Hematopoietic multipotent progenitor cell treated with erythropoietin and hydrocortisone succinate and interleukin-3 and kit ligand, for 4 days (in vitro differentiated cells): ENCODE results near the gene TANC1.
A peak's percentile ranks its signal among the peaks of the same experiment; 100 is the strongest.
"Not testable (repeated sequence)": the region's sequence is repeated elsewhere in the genome, so short reads cannot be mapped to it uniquely, and the experiment has no call there.

Experiments
- DNase-seq: peaks from one replicate; pipeline ENCODE4 v3.0.0-alpha.2; 2015

Gene TANC1

DNA sequence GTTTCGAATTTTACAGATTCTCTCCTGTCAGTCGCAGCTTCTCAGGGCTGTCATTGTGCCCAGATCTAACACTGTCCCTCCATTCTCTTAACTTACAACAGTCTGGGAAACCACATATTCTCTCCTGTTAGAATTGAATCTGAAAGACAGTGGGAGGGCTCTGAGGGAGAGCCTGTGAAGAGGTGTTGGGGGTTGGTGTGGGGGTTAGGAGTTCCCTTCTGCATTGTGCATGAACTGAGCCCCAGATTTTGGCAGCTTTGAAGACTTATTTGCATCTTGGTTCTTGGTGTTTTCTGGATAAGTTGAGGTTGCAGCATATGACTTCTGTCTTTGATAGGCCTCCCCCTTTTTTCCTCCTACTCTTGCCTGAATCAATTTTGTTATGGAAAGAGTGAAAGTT lies 64.1 kb downstream of the TANC1 start:
- DNase-seq, result no peak

DNA sequence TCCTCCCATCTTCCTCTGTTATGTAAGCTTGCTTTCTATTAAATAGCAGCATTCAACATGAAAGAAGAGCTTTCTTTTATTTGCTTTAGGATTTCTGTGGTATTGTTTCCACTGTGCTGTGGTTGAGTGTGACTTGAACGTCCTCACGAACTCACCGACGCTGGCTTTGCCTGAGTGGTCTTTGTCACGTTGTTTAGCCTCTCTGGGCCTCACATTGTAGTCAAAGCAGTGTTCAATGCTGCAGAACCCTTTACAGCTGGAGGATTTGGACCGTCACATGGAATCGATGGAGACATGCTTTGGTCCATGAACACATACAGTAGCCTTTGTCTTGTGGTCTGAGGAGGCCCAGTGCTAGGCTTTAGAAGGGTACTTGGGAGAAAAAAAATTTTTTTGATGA lies 66.3 kb downstream of the TANC1 start:
- DNase-seq, result no peak

DNA sequence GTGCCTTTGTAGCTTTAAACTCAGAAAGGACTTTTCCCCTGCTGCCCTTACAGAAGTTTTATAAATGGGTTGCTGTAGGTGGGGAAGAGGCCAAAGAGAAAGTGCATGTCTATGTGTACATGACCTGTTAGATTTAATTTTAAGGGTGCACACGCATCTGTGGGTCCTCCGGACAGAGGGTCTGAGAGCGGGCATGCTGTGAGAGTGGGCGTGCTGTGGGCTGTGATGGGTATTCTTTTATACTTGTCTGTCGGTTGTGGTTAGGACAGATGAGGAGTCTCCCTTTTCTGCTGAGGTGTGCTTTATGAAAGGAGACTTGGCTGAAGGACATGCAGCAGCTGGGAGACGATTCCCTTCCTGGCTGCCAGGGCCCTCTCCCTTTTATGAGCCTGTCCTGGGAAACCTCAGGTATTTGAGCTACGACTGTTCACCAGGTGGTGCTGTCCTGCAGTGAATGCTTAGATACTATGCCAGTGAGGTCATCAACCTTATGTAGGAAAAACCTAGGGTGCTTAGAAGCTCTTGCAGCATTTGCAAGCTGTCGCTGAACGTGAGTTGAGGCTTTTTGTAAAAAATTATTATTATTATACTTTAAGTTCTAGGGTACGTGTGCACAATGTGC lies 67.5 kb downstream of the TANC1 start:
- peak; percentile 62 for DNase-seq

DNA sequence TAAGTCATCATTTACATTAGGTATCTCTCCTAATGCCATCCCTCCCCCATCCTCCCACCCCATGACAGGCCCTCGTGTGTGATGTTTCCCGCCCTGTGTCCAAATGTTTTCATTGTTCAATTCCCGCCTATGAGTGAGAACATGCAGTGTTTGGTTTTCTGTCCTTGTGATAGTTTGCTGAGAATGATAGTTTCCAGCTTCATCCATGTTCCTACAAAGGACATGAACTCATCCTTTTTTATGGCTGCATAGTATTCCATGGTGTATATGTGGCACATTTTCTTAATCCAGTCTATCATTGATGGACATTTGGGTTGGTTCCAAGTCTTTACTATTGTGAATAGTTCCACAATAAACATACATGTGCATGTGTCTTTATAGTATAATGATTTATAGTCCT lies 68.0 kb downstream of the TANC1 start:
- not testable (repeated sequence) for DNase-seq

DNA sequence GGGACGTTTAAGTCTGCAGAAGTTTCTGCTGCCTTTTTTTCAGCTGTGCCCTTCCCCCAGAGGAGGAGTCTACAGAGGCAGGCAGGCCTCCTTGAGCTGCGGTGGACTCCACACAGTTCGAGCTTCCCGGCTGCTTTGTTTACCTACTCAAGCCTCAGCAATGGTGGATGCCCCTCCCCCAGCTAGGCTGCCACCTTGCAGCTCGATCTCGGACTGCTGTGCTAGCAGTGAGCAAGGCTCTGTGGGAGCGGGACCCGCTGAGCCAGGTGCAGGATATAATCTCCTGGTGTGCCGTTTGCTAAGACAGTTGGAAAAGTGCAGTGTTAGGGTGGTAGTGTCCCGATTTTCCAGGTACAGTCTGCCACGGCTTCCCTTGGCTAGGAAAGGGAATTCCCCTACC lies 72.9 kb downstream of the TANC1 start:
- not testable (repeated sequence) for DNase-seq

DNA sequence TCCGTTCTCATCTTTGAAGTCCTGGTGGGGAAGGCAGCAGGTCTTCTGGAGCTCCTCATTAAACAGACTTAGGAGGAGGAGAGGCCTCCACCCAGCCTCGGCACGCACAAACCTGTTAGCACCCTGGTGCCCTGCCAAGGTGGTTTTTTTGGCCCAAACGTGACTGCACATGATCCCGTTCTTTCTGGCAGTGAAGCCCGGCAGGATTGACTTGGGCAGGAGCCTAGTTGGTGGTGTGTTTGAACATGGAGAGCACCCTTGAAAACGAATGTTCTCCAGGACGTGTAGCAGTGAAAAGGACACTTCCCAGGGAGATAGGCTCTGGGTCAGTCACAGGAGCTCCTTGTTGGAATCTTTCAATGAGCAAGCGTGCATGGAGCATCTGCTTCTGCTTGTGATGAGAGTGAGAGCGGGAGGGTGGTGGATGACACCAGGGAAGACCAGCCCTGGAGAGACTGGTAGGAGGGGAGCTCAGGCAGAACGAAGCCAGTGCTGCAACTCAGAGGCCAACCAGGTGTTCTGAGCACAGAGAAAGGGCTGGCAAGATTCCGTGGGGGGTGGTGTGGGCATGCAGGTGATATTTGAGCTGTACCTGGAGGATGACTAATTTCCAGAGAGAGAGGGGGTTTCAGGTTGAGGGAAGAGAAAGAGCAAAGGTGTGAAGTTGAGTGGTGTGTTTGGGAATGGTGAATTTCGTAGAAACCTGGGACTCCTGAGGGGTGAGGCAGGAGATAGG lies 73.8 kb downstream of the TANC1 start:
- no peak for DNase-seq

DNA sequence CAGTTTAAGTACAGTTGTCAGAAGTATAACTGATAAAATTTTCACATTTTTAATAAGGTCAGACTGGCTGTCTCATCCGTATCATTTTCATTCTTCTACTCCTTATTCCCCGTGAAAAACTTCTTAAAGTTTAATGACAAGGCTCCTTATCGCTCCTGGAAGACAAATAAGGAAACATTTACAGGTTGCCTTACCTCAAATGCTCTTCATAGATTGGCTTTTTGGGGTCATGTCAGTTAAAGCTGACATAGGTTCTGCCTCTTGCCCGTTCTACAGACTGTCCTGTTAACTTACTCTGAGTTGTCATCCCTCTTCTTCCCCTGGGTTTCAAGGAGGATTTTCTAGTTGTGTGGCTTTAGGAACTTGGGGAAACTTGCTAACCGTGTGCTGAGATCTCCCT lies 75.3 kb downstream of the TANC1 start:
- DNase-seq, result no peak

DNA sequence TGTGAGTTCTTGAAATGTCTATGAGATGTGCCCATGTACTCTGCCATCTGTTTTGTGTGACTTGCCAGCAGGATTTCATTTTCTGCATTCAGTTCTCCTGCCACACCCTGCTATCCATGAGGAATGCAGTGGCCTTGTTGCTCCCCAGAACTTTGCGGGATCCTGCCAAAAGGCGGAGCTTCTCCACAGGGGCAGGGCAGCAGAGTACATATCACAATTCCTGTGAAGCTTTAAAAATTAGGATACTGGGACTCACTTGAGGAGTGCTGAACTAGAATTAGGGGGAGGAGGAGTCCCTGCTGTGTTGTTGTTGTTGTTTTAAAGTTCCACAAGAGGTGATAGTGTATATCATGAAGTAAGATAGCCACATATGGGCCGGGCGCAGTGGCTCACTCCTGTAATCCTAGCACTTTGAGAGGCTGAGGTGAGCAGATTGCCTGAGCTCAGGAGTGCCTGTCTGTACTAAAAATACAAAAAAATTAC lies 76.4 kb downstream of the TANC1 start:
- no peak for DNase-seq

DNA sequence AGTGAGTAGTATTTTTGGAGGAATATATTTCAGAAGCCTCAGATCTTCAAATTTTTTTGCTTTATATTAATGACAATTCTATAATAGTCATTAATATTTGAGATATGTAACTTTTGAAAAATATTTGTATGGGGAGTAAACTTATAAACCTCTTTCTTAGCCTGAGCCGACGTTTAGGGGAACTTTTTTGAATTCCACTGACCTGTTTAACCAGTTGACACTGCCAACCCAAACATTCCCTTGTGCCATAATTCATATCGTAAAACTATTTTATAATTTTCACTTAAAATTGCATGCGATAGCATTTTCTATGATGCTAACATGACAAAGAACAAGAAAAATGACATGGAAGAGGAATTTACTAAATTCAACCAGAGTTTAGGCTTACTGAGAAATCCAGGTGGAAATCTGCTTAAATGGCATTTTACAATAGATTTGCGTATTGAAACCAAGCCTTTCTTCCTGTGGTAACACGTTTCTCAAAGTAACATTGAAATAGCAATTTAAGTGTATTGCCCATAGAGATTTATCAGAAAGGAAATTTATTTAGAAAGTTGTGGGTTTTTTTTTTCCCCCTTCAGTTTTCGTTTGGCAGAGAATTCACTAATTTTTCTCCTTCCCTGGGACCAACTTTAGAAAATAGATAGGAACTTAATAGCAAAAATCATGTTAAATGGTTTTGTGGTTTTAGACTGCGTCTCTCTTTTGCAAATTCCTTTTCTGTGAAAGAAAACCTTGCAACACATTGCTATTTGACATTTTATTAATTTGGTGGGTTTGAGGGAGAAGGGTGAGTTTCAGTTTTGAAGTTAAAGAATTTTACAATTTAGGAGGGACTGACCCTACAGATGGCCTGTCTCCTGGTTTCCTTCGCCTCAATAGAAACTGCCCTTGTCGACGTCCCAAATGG lies 77.4 kb downstream of the TANC1 start:
- DNase-seq, result peak; percentile 15

DNA sequence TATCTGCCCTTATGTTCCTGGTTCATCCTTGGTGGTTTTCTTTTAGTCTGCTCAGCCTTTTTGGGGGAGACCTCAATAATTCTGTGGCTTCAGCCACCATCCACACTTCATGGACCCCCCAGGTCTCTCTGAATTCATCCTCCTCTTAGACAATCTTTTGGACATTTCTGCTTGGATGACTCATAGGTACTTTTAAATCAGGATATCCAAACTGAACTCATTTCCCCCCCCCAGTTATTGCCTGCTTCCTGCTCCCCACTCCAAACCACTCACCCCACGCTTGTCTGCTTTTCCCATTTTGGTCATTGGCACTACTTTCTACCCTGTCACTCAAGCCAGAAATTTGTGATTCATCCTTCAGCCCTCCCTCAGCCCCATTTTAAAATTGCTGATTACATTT lies 78.5 kb downstream of the TANC1 start:
- DNase-seq, result no peak

DNA sequence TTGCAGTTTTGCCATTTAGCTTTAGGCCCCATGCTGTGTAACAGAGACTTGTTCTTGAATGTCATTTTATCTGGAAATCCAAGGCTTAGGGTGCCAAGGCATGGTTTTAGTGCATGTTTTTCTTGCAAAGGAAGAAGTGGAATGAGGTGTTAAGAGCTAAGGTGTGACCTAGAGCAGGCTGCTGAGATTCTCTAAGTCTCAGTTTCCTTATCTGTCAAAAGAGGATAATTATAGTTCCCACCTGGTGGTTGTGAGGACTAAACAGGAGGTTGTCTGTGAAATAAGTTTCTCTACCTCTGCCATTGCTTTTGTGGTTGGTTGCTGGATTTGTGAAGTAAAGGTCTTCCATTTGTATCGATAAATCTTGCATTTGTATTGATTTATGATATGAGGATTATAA lies 82.0 kb downstream of the TANC1 start:
- no peak for DNase-seq

DNA sequence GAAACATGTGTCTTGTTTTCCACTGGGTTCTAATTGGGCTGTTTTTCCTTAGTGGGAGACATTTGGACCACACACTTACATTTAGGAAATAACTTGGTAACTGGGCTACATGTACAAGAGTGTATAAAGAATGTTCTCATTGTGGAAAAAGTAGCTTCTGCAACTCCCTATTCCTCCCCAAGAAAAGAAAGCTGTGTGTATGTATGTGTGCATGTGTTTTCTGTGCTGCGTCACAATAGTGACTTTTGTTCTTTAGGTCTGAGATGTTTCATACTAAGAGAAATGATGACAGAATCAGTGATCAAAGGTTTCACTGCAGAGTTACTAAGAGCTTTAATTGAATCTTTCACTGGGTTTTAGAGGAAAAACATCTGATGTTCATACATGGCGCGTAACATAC lies 82.7 kb downstream of the TANC1 start:
- no peak for DNase-seq

DNA sequence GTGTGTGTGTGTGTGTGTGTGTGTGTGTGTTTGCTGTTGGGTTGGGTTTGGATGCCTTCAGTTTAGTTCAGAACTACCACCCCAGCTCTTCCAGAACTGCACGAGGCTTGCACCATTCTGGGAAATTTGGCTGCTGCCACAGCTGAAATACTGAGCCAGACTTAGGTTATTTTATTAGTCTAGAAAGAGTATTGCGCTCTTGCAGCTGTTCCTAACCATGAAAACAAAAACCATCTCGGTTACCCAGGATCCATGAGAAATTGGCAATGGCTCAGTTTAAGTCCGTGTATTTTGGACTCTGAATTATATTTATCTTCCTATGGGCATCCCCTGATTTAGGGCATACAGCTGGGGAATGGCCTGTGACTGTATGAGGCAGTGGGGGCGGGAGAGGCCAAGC lies 83.2 kb downstream of the TANC1 start:
- no peak for DNase-seq

DNA sequence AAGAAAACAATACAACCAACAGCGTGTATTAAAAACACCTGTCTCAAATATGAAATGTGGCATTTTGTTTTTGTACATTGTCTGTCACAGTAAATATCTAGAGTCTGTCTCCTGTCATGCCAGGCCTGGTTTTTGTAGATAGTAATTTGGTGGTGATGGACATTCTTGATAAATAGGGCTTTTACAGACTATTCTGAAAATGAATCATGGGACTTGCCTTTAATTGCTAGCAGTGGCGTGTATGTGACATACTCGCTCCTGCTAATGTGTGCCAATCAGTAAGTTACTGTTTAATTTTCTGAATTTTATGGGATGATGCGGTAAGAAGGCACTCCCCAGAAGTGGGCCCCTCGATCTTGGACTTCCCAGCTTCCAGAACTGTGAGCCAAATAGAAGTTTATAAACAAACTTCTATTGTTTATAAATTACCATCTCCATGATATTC lies 83.7 kb downstream of the TANC1 start:
- peak; percentile 67 for DNase-seq

DNA sequence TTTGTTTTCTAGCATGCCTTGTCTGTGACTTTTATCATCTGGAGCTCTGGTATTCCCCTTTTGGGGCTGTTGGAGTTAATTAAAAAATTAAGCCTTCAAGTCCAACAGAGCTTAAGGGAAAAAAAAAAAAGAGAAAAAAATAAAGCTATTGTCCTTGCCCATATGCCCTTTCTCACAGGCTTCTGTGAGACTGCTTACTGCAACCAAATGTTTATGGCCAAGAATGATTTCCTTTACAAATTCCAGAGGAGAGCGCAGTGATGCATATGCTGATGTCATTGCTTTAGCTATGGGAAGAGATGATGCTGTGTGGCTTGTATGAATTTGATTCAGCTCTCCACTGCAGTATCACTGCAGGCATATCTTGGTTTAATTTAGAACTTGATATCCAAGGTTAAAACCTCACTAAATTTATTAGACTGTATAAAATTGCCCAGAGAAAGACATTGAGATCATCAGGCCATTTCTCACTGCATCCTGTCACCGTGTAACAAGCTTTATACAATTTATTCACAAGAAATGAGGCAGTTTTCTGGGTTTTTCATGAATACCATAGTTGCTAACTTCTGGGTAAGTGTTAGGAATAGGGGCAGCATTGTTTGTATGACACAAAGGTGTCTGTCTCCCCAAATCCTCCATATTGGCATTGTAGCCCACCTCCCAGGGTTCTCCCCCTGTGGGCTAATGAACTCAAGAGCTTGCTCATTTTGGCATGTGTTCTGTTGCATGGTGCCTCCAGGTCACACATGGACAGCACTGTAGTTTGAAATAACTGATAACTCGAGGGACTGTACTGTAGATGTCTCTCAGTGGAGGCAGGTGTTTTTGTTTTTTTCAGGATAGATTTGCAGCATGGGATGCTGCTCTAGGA lies 85.0 kb downstream of the TANC1 start:
- DNase-seq, result no peak

DNA sequence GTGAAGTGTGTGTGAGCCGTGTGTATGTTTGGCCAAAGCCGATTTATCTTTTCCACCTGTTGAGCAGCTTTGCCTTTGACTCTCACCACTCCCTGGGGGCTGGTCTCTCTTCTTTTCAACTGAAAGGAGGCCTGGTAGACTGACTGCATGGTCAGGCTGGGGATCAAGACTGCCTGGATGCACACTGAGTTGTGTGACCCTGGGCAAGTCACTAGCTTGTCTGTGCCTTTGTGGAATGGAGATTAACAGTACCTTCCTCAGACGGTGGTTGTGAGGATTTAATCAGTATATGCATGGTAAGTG lies 85.5 kb downstream of the TANC1 start:
- DNase-seq, result no peak

DNA sequence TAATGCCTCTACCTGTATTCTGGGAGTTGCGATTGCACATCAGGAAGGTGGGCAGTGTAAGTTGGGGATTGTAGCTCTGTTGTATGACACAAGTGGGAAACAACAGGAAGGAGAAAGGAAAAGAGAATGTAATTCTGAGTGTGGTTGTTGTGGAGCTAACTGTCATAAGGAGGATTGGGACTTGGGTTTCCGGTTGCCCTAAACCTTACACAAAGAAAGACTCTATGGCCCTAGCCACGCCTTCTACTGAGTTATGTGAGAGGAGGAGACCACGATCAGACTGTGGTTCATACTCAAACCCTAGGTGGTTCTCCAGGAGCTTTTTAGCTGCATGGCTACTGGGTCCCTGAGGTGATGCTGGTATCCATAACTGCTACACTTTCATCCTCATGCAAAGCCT lies 86.5 kb downstream of the TANC1 start:
- DNase-seq, result no peak

DNA sequence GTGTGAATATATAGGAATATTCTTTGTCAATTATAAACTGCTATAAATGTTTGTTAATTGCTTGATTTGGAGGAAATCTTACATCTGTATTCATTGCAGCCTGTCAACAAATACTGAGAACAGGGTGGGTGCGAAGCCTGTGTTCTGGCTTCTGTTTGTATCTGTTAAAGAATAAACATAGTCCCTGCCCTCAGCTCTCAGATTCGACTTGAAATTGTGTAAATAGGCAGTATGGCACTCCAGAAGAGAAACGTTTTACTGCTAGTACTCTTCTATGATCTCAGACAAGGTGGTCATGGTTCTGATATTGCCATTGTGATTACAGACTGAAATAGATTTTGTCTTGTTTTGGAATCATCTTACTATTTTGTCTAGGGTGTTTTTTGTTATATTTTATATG lies 92.1 kb downstream of the TANC1 start:
- no peak for DNase-seq

DNA sequence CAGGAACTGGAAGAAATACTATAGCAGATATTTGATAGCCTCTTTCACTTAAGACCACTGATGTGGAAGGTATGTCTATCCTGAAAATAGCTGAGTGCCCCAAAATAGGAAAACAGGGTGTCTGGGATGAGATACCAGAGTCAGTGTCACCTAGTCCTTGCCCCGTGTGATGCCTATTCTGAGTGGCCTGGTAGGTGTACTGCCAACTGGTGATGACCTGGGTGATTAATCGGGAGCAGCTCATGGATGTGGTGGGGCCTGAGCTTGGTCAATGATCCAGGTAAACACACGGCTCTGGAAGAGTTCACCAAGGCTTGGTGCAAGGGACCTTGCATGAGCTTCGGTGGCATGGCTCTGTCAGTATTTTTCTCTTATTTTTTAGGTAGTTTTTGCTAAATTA lies 95.2 kb downstream of the TANC1 start:
- DNase-seq, result no peak

DNA sequence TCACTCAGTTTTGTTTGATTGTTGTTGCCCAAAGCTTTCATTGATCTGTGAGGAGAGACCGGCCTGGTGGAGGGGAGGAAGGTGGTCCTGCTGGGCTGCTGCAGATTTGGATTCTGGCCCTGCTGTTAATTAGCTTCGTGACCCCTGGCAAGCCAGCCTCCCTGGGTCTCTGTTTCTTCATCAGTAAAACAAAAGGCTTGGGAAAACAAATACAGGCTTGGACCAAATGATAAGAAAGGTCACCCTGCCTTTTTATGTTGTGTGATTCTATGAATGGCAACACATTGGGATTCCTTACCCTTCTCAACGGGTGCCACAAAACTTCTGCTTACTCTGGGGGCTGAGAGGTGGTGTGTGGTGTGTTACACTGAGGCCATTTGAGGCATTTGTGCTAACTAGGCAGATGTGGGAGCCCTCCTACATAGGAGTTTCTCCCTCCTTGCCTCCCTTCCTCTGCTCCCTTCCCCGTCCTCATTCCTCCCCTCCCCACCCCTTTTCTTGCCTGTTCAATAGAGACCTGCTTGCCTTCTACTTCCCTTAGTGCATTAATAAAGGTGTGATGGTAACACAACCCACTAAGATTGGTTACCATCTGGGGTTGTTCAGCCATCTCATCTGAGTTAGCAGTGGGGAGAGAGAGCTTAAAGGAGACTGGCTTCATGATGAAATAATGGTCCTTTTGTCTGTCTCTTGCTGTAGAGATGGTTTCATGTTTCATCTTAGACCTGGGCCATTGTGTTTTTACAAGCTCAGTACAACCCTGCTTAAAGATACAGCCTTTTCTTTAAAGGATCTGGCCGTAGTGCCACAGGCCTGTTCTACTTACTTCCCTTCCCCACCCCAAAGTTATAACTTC lies 96.2 kb downstream of the TANC1 start:
- DNase-seq, result peak; percentile 18

DNA sequence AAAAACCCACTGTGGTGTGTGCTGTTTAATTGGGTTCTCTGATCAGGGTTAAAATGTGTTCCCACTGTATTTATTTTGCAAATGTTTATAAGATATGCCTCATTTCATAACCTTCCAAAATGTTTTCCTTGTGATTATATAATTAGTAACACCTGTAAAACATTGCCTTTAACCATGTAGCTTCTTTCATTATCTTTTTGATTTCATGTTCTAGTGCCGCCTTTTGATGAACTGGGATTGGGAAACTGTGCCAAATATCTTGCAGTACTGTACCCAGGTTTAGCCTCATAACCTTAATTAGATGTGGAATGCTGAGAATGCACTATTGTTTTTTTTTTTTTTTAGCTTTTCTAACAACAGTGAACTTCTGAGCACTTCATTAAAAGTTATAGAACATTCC lies 96.9 kb downstream of the TANC1 start:
- no peak for DNase-seq

DNA sequence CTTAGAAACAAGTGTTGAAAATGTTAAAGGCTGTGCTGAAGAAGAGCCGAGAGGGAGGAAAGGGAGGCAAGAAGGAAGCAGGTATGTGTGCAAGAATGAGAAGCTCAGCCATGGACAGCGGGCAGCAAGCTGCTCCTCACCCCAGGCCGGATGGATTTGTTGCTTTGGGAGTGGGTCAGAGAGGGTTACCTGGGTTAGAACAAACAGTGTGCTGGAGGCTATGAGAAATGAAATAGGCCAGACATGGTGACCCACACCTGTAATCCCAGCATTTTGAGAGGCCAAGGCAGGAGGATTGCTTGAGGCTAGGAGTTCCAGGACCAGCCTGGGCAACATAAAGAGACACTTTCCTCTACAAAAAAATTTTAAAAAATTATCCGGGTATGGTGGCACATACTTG lies 97.5 kb downstream of the TANC1 start:
- DNase-seq, result no peak
